ENCODE results near the gene CTBP1.

DNA sequence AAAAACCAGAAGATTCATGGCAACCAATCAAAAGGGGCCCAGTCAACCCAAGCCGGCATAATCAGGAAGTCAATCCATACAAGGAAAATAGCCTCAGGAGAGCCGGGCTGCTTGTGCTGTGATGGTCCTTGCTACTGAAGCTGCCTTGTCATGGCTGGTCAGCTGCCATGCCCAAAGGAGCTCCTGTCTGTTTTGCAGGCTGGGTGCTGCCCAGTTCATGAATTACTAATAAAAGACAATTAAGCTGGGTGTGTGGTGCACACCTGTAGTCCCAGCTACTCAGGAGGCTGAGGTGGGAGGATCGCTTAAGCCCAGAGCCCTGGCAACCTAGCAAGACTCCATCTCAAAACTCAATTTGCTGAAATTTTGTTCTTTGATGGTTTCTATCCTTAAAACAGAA lies 16.0 kb upstream of the CTBP1 start:
- no peak for TF ChIP-seq POLR2A (IDR thresholded peaks at IDR 0.05; ENCODE audit: low read length)
- no peak for TF ChIP-seq GATA1 (IDR thresholded peaks at IDR 0.05; ENCODE audit: low read depth, low read length)

Data from erythroblast (primary cell).